GM18526 (cell line): Measurements from ENCODE around the gene SPAG6.

Experiments
- POLR2A ChIP-seq: IDR thresholded peaks from 3 replicates; pipeline ENCODE4 v1.6.1; 2011; ENCODE audit not compliant: insufficient read length; ENCODE audit errors: extremely low read depth

The SPAG6 gene

GRCh38 chr10:22319980-22320558 lies 25.2 kb upstream of the SPAG6 start:
- no peak for TF ChIP-seq POLR2A

- peak; percentile 7 for TF ChIP-seq POLR2A
Measured at GRCh38 chr10:22320591-22321155, 24.6 kb upstream of the SPAG6 start, which contains the start of gene BMI1. Gene BMI1 (plus strand): TSS chr10:22321099. CDS start chr10:22326450, 5,351 bp downstream.

GRCh38 chr10:22321156-22321923 lies 24.0 kb upstream of the SPAG6 start:
- TF ChIP-seq POLR2A: peak; percentile 22

- no peak for TF ChIP-seq POLR2A
Measured at GRCh38 chr10:22321924-22322640, 23.2 kb upstream of the SPAG6 start.

GRCh38 chr10:22322641-22323160 lies 22.6 kb upstream of the SPAG6 start:
- TF ChIP-seq POLR2A: no peak

GRCh38 chr10:22323538-22324305 lies 21.6 kb upstream of the SPAG6 start:
- TF ChIP-seq POLR2A: no peak

GRCh38 chr10:22324413-22324812 lies 20.9 kb upstream of the SPAG6 start:
- TF ChIP-seq POLR2A: no peak

GRCh38 chr10:22324893-22325271 lies 20.4 kb upstream of the SPAG6 start:
- TF ChIP-seq POLR2A: no peak

- TF ChIP-seq POLR2A: no peak
Measured at GRCh38 chr10:22325272-22326144, 19.8 kb upstream of the SPAG6 start.

GRCh38 chr10:22326145-22326702 lies 19.1 kb upstream of the SPAG6 start:
- TF ChIP-seq POLR2A: no peak

GRCh38 chr10:22329150-22329549 lies 16.1 kb upstream of the SPAG6 start:
- no peak for TF ChIP-seq POLR2A

- TF ChIP-seq POLR2A: no peak
Measured at GRCh38 chr10:22332116-22332692, 13.1 kb upstream of the SPAG6 start.
